ENCODE data around the gene CREB3L4.

- TF ChIP-seq ATF3 (IDR thresholded peaks at IDR 0.05) (no peak), YY1 (IDR thresholded peaks at IDR 0.05) (no peak), MAX (IDR thresholded peaks at IDR 0.05) (no peak), HNF4A (conservative IDR thresholded peaks at IDR 0.05) (no peak), REST (IDR thresholded peaks at IDR 0.05) (no peak), JUND (IDR thresholded peaks at IDR 0.05) (no peak), TAF1 (conservative IDR thresholded peaks at IDR 0.05) (no peak), RAD21 (IDR thresholded peaks at IDR 0.05) (no peak), RXRA (IDR thresholded peaks at IDR 0.05) (no peak), SP1 (IDR thresholded peaks at IDR 0.05) (no peak), EGR1 (IDR thresholded peaks at IDR 0.05; ENCODE audit: low read depth in 2 of 2) (no peak), GABPA (IDR thresholded peaks at IDR 0.05 in 1 of 2, conservative IDR thresholded peaks at IDR 0.05 in 1 of 2) (no peak)
- TF ChIP-seq, protein P1, sequence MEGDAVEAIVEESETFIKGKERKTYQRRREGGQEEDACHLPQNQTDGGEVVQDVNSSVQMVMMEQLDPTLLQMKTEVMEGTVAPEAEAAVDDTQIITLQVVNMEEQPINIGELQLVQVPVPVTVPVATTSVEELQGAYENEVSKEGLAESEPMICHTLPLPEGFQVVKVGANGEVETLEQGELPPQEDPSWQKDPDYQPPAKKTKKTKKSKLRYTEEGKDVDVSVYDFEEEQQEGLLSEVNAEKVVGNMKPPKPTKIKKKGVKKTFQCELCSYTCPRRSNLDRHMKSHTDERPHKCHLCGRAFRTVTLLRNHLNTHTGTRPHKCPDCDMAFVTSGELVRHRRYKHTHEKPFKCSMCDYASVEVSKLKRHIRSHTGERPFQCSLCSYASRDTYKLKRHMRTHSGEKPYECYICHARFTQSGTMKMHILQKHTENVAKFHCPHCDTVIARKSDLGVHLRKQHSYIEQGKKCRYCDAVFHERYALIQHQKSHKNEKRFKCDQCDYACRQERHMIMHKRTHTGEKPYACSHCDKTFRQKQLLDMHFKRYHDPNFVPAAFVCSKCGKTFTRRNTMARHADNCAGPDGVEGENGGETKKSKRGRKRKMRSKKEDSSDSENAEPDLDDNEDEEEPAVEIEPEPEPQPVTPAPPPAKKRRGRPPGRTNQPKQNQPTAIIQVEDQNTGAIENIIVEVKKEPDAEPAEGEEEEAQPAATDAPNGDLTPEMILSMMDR (IDR thresholded peaks at IDR 0.05; ENCODE audit: low read depth, low read length, missing input control) = no peak
- TF ChIP-seq, protein P2, sequence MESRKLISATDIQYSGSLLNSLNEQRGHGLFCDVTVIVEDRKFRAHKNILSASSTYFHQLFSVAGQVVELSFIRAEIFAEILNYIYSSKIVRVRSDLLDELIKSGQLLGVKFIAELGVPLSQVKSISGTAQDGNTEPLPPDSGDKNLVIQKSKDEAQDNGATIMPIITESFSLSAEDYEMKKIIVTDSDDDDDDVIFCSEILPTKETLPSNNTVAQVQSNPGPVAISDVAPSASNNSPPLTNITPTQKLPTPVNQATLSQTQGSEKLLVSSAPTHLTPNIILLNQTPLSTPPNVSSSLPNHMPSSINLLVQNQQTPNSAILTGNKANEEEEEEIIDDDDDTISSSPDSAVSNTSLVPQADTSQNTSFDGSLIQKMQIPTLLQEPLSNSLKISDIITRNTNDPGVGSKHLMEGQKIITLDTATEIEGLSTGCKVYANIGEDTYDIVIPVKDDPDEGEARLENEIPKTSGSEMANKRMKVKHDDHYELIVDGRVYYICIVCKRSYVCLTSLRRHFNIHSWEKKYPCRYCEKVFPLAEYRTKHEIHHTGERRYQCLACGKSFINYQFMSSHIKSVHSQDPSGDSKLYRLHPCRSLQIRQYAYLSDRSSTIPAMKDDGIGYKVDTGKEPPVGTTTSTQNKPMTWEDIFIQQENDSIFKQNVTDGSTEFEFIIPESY (IDR thresholded peaks at IDR 0.05) = no peak
These were observed 45.4 kb upstream of the CREB3L4 start for GRCh38 chr1:153922076-153922971.
